CD4-positive, alpha-beta T cell treated with Interferon alpha-2 for 1 hour (primary cell): ENCODE results near the gene RNF208.
A peak's percentile ranks its signal among the peaks of the same experiment; 100 is the strongest.

ENCODE experiments used
- DNase-seq, 2 donors: peaks; one replicate each; pipeline ENCODE4 v3.0.0-alpha.2; 2020 to 2022

RNF208 gene

GRCh38 chr9:137237759-137238726 is 16.0 kb upstream of the RNF208 start:
- no peak for DNase-seq

DNA sequence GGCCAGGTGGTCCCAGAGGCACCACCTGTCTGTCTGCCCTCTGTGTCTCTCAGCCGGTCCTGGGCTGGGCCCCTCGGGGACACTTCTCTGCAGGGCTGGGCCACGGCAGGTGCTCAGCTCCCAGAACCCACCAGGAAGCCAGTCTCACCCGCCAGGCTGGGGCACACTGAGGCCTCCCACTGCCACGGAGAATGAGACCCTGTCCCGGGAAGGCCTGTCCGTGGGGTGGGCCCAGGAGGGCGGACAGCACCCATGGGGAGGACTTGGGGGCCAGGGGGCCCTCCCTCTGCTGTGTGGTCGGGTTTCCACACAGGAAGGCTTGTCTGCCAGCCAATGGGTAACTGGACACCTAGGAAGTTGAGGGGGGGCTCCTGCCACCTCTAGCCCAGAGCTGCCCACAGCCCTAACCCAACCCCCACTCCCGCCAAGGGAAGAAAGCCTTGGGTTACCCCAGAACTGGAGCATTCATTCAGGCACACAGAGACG is 14.9 kb upstream of the RNF208 start:
- DNase-seq = no peak

GRCh38 chr9:137236238-137236935 is 14.3 kb upstream of the RNF208 start:
- peak; percentile 88 to 91 for DNase-seq

GRCh38 chr9:137235424-137236237 is 13.6 kb upstream of the RNF208 start:
- DNase-seq = no peak

GRCh38 chr9:137234758-137235423 is 12.9 kb upstream of the RNF208 start:
- DNase-seq = no peak

- no peak for DNase-seq
These were observed 12.1 kb upstream of the RNF208 start for GRCh38 chr9:137234055-137234697.

DNA sequence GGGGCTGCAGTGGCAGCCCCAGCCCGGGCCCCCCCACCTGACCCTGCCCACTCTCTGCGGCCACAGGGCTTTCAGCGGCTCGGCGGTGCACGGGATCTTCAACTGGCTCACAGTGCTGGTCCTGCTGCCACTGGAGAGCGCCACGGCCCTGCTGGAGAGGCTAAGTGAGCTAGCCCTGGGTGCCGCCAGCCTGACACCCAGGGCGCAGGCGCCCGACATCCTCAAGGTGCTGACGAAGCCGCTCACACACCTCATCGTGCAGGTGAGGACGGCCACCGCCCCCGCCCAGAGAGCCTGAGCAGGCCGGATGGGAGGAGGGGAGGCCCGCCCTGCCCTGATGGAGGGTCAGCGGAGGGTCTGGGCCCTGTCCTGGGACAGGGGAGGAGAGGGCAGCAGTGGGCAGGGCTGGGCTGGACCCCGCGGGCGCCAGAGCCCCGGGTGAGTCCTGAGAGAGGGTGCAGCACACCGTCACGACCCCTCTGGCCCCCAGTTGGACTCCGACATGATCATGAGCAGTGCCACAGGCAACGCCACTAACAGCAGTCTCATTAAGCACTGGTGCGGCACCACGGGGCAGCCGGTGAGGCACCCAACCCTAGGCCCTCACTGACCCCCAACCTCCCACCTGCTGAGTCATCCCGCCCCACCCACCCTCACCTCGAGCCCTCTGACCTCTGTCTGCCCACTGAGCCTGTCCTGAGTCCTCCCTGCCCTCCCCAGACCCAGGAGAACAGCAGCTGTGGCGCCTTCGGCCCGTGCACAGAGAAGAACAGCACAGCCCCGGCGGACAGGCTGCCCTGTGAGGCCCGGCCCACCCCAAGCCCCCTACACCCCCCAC is 11.3 kb upstream of the RNF208 start:
- DNase-seq = no peak

GRCh38 chr9:137232510-137232909 is 10.5 kb upstream of the RNF208 start:
- DNase-seq = no peak

DNA sequence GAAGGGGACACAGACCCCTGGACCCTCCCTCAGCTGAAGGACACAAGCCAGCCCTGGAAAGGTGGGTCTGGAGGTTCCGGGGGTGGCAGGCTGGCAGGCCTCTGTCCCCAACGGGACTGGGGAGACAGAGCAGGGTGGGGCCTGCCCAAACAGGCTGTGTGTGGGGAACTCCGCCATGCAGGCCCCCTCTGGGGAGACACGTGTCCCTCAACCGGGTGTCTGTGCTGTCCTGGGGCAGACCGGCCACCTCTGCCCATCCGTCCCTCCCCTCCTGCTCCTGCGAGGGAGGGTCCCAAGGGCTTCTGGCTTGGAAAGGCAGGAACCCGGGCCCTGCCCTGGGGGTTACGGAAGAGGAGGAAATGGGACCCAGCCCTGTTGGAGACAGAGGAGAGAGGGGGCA is 10.1 kb upstream of the RNF208 start:
- no peak for DNase-seq

DNA sequence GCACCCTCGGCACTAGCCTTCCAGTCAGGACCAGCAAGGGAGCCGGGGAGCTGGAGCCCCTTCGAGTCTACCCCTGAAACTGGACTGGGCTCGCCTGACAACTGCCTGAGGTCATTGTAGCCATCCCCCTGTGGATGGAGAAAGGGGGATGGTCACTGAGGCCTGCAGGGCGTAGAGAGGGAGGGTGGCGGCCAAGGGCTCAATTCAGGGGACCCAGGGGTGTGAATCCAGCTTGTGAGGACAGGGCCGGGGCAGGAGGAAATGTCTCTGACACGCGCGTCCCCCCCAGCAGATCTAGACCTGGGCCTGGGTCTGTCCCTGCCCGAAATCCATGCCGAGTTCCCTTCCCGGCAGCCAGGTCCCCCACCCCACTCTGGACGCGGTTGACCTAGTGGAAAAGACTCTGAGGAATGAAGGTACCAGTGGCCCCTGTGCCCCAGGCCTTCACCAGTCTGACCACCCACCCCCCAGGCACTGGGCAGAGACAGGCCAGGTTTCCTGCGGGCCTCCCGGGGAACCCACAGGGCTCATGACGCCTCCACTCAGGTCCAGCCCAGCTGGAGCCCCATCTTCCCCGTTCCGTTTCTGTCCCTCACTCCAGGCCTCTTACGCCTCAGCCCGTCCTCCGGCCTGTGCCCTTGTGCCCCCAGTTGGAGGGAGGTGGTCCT is 9.5 kb upstream of the RNF208 start:
- no peak for DNase-seq

DNA sequence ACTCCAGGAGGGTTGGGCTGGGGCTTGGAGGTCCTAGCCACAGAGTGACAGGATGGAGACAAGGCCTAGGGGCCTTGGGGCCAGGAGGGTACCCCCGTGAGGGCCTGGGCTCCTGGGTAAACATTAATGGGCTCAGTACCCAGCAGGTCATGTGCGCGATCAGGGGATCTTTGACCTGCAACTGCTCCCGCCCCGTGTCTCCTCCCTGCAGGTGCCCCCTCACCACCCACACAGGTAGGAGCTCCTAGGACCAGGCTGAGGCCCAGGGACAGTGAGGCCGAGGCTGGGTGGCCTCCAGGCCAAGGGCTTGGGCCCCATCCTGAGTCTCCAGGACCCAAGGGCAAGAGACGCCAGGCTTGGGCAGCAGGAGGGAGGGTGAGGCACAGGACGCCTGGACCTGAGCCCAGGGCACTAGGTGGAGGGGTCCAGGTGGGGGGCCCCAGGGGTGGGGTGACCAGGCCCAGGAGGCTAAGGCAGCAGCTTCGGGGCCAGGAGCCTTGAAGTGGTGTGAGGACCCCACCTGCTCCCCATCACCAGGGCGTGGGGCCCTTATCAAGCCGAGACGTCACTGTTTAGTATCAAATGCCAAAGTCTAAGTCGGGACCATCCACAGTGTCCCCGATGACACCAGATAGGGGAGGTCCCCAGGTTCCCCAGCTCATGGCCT is 8.8 kb upstream of the RNF208 start, which contains the start of gene SLC34A3:
SLC34A3 (plus strand) TSS at position 197 of the 667 bp plus-strand sequence. CDS start 802 bp downstream, outside the sequence.
- DNase-seq = no peak

GRCh38 chr9:137229903-137230704 is 8.1 kb upstream of the RNF208 start:
- no peak for DNase-seq

DNA sequence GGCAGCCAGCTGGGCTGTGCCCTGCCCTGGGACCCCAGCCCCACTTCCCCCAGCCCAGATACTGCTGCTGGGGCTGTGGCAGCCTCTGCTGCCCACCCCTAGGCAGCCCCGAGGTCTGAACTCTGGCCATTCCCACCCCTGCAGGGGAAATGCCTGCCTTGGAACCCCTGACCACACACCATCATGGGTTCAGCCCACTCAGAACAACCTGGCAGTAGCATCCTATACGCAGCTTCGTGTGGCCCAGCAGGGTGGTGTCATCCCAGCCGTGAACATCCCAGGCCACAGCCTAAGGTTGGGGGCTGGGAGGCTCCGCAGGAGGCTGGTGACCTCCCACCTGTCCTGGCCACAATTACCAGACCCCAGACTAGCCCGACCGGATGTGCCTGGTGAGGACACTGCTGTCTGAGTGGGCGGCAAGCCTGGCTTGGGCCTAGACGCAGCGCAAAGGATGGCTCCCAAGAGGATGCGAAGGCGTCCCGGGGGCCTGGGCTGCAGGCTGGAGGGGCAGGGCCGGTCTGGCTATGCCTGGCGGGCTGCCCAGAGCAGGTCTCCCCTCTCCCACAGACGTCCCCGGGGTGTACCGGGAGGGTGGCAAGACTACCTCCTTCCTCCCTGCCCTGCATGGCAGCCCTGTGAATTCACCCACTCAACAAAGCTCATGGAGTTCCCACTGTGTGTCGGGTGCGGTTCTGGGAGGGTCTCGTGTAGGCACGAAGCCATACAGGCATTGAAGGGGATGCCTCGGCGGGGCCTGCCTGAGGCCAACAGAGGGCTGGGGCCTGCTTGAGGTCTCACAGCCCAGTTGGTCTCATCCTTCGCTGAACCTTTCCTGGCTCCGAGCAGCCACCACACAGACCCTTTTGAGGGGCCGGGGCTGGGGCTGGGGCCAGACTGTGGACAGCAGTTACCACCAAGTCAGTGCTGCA is 7.2 kb upstream of the RNF208 start:
- DNase-seq = no peak

DNA sequence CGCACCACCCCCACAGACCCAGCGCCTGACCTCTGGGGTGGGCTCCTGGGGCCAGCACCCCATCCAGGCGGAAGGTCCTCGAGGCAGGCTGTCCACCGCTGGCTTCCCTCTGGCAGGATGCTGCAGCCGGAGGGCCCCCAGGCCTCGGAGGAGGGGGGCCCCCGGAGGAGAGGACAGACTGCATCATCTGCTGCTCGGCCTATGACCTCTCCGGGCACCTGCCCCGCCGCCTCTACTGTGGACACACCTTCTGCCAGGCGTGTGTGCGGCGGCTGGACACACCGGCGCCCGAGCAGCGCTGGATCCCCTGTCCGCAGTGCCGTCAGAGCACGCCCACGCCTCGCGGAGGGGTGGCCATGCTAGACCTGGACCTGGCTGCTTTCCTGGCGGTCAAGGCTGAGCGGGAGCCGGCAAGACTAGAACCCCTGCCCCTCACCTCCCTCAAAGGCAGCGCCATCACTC is 6.5 kb upstream of the RNF208 start:
- no peak for DNase-seq

GRCh38 chr9:137227853-137228505 is 5.9 kb upstream of the RNF208 start:
- DNase-seq = no peak

DNA sequence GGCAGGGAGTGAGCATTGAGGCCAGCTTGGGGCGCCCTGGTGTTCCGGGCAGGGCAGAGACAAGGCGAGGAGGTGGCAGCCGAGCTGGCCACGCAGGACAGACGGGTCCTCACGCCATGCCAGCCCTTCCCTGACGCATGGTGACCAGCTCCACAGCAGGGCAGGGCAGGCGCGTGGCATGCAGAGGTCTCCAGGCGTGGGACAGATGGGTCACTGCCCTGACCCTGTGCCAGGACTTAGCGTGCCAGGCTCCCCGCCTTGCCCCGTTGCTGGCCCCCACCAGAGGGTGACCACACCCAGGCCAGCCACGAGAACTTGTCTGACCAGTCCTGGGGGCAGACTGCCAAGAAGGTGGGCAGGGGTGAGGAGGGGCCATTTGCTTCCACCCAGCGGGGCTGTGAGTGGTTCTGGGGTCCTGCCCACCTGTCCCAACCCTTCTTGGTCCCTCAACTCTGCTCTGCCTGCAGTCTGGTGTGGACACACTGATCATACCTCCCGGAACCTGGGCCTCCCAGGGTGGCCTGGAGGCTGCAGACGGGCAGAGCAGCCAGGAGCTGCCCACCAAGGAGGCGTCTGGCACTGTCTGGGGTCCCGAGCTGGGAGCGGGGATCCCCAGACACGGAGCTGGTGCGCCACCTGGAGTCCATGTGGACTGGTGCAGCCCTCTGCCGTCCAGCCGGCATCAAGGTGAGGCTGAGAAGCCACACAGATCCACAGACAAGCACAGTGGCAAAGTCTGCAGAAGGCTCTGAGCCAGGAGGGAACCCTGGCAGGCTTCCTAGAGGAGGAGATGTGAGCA is 5.2 kb upstream of the RNF208 start, which contains the start of gene RNF224:
RNF224 (plus strand) TSS at position 449 of the 799 bp plus-strand sequence. CDS start 834 bp downstream, outside the sequence.
- DNase-seq = peak; percentile 81 to 86
